Skeletal muscle tissue (tissue), 4 donors: ENCODE results near the gene UQCRQ. TPM values are rescaled to one million over a fixed set of nuclear protein-coding genes. Genes with fewer than 3 reads are reported as not detected.
A peak's percentile ranks its signal among the peaks of the same experiment; 100 is the strongest.

Source experiments
- H3K27ac ChIP-seq: one replicate; pipeline ENCODE4 v1.7.0; 2013; ENCODE audit warnings: mild to moderate bottlenecking, low read depth, low read length, inconsistent platforms
- H3K27me3 ChIP-seq, 3 donors: one replicate each; pipeline ENCODE4 v1.7.0; 2013; ENCODE audit warnings: low read length in 3 of 3; ENCODE audit not compliant: control insufficient read depth in 3 of 3, insufficient read depth in 3 of 3
- H3K36me3 ChIP-seq, 3 donors: one replicate each; pipeline ENCODE4 v1.7.0; 2013; ENCODE audit warnings: low read length in 3 of 3; ENCODE audit not compliant: control insufficient read depth in 3 of 3, insufficient read depth in 3 of 3
- H3K4me1 ChIP-seq, 3 donors: one replicate each; pipeline ENCODE4 v1.7.0; 2013; ENCODE audit warnings: low read length in 3 of 3, mild to moderate bottlenecking in 3 of 3; ENCODE audit not compliant: control insufficient read depth in 3 of 3, insufficient read depth in 3 of 3
- H3K4me3 ChIP-seq, 3 donors: one replicate each; pipeline ENCODE4 v1.7.0; 2013; ENCODE audit warnings: low read length in 3 of 3
- H3K9ac ChIP-seq, 3 donors: one replicate each; pipeline ENCODE4 v1.7.0; 2013; ENCODE audit warnings: low read length in 3 of 3, mild to moderate bottlenecking in 3 of 3, moderate library complexity in 2 of 3, low read depth in 1 of 3
- H3K9me3 ChIP-seq, 3 donors: one replicate each; pipeline ENCODE4 v1.7.0; 2013; ENCODE audit warnings: low read length in 3 of 3; ENCODE audit not compliant: control insufficient read depth in 3 of 3
- total RNA-seq: library from RNA; depleted of rRNA; stranded (reverse); fragments of >200 nt; gene quantifications from one replicate; pipeline ENCODE4 v1.2.3, GENCODE V29; 2014
- donor health status: Osteomylitis.

UQCRQ gene
- total RNA-seq: 135 TPM

DNA sequence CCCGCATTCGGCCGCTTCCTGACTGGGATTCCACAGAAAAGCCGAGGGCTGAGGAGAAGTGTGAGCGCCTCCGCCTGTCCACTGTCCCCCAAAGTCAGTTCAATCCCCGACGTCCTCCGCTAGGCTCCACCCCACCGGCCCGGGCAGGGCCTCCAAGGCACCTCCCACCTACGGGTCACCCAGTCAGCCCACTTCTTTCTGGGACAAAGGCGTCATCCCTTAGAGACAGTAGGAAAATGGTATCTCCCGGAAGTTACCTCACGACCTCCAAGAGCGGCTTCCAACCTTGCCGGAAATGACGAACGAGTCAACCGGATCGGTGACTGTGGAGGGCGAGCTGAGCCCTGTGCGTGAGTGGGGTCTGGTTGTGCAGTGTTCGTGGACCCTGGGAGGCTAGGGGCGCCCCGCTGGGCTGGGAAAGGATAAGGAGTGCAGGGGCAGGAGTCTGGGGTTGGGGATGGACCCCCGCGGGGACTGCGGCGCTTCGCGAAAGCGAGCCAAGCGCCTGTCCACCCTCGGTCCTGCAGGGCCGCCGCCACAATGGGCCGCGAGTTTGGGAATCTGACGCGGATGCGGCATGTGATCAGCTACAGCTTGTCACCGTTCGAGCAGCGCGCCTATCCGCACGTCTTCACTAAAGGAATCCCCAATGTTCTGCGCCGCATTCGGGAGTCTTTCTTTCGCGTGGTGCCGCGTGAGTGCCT, at the start of gene UQCRQ, which contains the start of gene GDF9:
TSS of gene UQCRQ (plus strand) at position 301 of the 704 bp plus-strand sequence. CDS start at position 541, 240 bp downstream.
TSS of gene GDF9 (minus strand) at position 128 of the 704 bp plus-strand sequence. CDS start 1,936 bp downstream, outside the sequence.
- no peaks in the 10 kb centered on the region for H3K27me3 ChIP-seq
- H3K9me3 ChIP-seq: no peaks in the 10 kb centered on the region
- H3K36me3 ChIP-seq: peaks cover 21 to 28% (median 24%) of the 10 kb centered on the region in 3 donors
- peak within 1 kb of the TSS; percentile 92 to 97 (median 94) for H3K9ac ChIP-seq
- peak within 1 kb of the TSS; percentile 94 for H3K27ac ChIP-seq
- peak within 1 kb of the TSS; percentile 90 to 97 (median 91) for H3K4me3 ChIP-seq
- peaks cover 18 to 37% (median 22%) of the 10 kb centered on the region in 3 donors for H3K4me1 ChIP-seq

DNA sequence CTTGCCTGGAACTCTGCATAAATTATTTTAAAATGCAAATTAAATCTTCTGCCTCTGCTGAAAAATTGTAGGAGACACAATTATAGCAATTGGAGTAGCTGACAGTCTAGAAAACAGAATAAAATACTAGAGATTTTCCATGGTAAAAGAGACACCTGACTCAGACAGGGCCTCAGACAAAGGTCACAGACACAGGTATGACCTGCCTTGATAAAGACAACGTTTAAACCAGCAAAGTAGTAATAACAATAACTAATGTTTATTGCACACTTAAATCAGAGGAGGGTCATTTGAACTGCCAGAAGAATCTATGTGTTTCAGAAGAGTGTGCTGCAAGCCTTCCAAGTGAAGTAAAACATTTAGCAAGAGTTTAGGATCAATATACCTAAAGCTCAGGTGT, 49.4 kb upstream of the UQCRQ start:
- H3K27ac ChIP-seq: no peak overlapping the region
- H3K9me3 ChIP-seq: peaks cover 0 to 3% (median 0%) of the 10 kb centered on the region in 3 donors
- no peak overlapping the region for H3K4me3 ChIP-seq
- H3K27me3 ChIP-seq: peaks cover 23 to 28% (median 27%) of the 10 kb centered on the region in 3 donors
- H3K9ac ChIP-seq: no peak overlapping the region
- H3K4me1 ChIP-seq: peaks cover 3 to 7% (median 5%) of the 10 kb centered on the region in 3 donors
- H3K36me3 ChIP-seq: no peaks in the 10 kb centered on the region

- Histone ChIP-seq H3K4me3 (no peak overlapping the region), H3K36me3 (no peaks in the 10 kb centered on the region), H3K4me1 (peaks cover 2 to 8% (median 3%) of the 10 kb centered on the region in 3 donors), H3K27ac (no peak overlapping the region), H3K9ac (no peak overlapping the region), H3K9me3 (peaks cover 0 to 3% (median 0%) of the 10 kb centered on the region in 3 donors), H3K27me3 (peaks cover 6 to 13% (median 6%) of the 10 kb centered on the region in 3 donors)
Observed at GRCh38 chr5:132819468-132819867, 47.0 kb upstream of the UQCRQ start.

- Histone ChIP-seq H3K9ac (no peak overlapping the region), H3K4me3 (no peak overlapping the region), H3K4me1 (peaks cover 2 to 8% (median 3%) of the 10 kb centered on the region in 3 donors), H3K27ac (no peak overlapping the region), H3K9me3 (no peaks in the 10 kb centered on the region), H3K36me3 (no peaks in the 10 kb centered on the region), H3K27me3 (peaks cover 3 to 11% (median 8%) of the 10 kb centered on the region in 3 donors)
Observed at GRCh38 chr5:132820162-132820754, 46.2 kb upstream of the UQCRQ start.

DNA sequence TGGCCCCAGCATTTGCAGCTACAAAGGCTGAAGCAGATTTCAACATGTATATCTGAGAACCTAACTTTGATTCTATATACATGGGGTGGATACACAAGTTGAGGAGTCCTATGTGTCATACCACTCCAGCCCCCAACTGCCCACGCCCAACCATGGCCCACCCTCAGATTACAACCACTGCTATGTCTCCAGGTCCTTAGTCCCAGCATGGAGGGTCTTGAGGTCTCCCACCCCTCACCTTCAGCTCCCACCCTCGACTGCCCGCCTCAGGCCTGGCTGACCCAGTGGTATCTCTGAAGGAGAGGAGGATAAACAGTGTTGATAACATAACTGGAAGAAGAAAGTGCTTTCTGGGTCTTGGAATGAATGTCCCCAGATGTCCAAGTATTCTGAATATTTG, 45.1 kb upstream of the UQCRQ start:
- Histone ChIP-seq H3K4me1 (peaks cover 2 to 8% (median 3%) of the 10 kb centered on the region in 3 donors), H3K27me3 (peaks cover 9 to 18% (median 13%) of the 10 kb centered on the region in 3 donors), H3K9ac (no peak overlapping the region), H3K4me3 (no peak overlapping the region), H3K27ac (no peak overlapping the region), H3K36me3 (no peaks in the 10 kb centered on the region), H3K9me3 (no peaks in the 10 kb centered on the region)

DNA sequence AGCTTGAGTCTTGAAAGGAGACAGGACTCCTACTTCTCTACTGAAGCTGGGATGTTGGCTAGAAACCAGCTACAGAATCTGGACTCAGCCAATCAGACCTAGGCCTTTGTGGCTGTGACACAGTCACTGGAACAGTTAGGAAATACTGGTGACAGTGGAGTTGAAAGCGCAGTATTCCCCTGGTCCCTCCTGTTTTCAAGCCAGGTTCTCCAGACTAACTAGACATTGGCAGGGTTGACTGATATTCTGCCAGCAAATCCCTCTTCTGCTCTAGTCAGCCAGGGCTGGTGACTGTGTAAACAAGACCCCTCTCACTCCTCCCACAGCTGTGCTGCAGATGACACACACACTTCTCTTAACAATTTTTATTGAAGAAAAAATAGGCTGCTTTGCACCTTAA, 44.7 kb upstream of the UQCRQ start:
- Histone ChIP-seq H3K9me3 (no peaks in the 10 kb centered on the region), H3K27me3 (peaks cover 10 to 21% (median 17%) of the 10 kb centered on the region in 3 donors), H3K4me1 (peaks cover 2 to 8% (median 3%) of the 10 kb centered on the region in 3 donors), H3K9ac (no peak overlapping the region), H3K27ac (no peak overlapping the region), H3K36me3 (no peaks in the 10 kb centered on the region), H3K4me3 (no peak overlapping the region)

- H3K4me3 ChIP-seq: peak overlapping the region in 2 of 3 donors; percentile 13 to 30
- H3K9me3 ChIP-seq: no peaks in the 10 kb centered on the region
- H3K27ac ChIP-seq: no peak overlapping the region
- H3K36me3 ChIP-seq: no peaks in the 10 kb centered on the region
- peaks cover 10 to 26% (median 21%) of the 10 kb centered on the region in 3 donors for H3K27me3 ChIP-seq
- peak overlapping the region in 1 of 3 donors; percentile 45 for H3K9ac ChIP-seq
- peaks cover 2 to 8% (median 3%) of the 10 kb centered on the region in 3 donors for H3K4me1 ChIP-seq
Observed at GRCh38 chr5:132822650-132823480, 43.6 kb upstream of the UQCRQ start.

DNA sequence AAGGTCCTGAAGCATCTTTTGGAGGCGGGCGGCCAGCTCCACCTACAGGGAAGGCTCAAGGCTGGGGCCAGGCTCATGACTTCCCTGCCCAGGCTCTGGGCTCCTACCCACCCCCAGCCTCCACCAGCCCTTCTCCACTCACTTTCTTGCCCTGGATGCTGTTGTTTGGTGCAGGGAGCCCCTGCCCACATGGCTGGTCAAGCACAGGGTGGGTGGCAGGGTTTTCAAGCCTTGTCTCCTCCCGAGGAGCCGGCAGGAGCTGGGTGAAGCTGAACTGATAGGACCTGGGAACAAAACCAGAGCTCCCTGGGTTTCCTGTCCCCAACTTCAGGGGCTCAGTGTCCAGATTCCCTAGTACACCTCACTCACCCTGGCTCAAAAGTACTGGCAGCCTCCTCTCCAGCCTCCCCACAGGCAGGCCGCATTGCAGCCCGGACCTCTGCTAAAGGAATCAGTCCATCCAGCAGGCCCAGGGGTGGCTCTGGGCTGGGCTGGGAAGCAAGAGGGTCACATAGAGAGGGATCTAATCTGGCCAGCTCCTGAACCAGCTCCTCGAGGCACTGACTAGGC, 42.9 kb upstream of the UQCRQ start:
- Histone ChIP-seq H3K4me3 (peak overlapping the region in 1 of 3 donors; percentile 30), H3K9ac (peak overlapping the region in 1 of 3 donors; percentile 45)

GRCh38 chr5:132824426-132824825, 42.0 kb upstream of the UQCRQ start:
- H3K27ac ChIP-seq: no peak overlapping the region
- H3K27me3 ChIP-seq: peaks cover 10 to 33% (median 21%) of the 10 kb centered on the region in 3 donors
- no peak overlapping the region for H3K9ac ChIP-seq
- peaks cover 6 to 8% (median 7%) of the 10 kb centered on the region in 3 donors for H3K4me1 ChIP-seq
- H3K9me3 ChIP-seq: no peaks in the 10 kb centered on the region
- H3K4me3 ChIP-seq: no peak overlapping the region
- H3K36me3 ChIP-seq: no peaks in the 10 kb centered on the region

More for the DNA sequence above, 42.9 kb upstream of the UQCRQ start:
- peaks cover 10 to 26% (median 21%) of the 10 kb centered on the region in 3 donors for H3K27me3 ChIP-seq
- peaks cover 2 to 8% (median 3%) of the 10 kb centered on the region in 3 donors for H3K4me1 ChIP-seq
- H3K27ac ChIP-seq: no peak overlapping the region
- no peaks in the 10 kb centered on the region for H3K36me3 ChIP-seq
- no peaks in the 10 kb centered on the region for H3K9me3 ChIP-seq
